Fibroblast of skin of back (primary cell): ENCODE measurements around the gene TNS3.

ENCODE experiments used
- DNase-seq: peaks from one replicate; pipeline ENCODE4 v3.0.0-alpha.2; 2013

Gene TNS3

GRCh38 chr7:47380325-47381133 lies 201.4 kb downstream of the TNS3 start:
- DNase-seq: peak; percentile 55

- peak; percentile 87 for DNase-seq
Observed at GRCh38 chr7:47379629-47380324, 202.1 kb downstream of the TNS3 start.

- no peak for DNase-seq
Observed at GRCh38 chr7:47378728-47379395, 203.0 kb downstream of the TNS3 start.

GRCh38 chr7:47377741-47378140 lies 204.2 kb downstream of the TNS3 start:
- no peak for DNase-seq

DNA sequence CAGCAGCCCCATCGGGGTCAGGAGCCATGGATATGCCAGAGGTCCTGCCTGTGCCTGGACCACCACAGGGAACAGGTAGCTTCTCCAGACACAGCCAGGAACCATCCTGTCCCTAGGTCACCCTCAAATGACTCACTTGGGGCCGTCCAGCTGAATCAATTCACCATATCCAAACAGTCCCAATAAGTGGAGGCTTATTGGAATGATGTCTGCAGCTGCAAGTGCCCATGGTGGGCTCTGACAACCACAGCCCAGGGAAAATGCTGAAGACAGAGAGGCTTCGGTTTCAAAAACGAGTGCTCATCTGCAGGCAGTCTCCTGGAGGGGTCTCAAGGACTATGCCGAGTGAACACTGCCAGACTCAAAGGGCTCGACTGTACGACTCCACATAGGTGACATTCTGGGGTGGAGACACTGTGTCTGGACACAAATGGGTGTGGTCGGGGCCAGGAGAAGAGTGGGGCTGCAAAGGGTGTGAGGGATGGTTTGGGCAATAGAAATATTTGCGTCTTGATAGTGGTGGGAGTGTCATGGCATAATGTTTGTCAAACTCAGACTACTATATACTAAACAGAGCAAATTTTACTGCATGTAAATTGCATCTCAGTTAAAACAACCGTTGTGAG lies 204.8 kb downstream of the TNS3 start:
- no peak for DNase-seq

DNA sequence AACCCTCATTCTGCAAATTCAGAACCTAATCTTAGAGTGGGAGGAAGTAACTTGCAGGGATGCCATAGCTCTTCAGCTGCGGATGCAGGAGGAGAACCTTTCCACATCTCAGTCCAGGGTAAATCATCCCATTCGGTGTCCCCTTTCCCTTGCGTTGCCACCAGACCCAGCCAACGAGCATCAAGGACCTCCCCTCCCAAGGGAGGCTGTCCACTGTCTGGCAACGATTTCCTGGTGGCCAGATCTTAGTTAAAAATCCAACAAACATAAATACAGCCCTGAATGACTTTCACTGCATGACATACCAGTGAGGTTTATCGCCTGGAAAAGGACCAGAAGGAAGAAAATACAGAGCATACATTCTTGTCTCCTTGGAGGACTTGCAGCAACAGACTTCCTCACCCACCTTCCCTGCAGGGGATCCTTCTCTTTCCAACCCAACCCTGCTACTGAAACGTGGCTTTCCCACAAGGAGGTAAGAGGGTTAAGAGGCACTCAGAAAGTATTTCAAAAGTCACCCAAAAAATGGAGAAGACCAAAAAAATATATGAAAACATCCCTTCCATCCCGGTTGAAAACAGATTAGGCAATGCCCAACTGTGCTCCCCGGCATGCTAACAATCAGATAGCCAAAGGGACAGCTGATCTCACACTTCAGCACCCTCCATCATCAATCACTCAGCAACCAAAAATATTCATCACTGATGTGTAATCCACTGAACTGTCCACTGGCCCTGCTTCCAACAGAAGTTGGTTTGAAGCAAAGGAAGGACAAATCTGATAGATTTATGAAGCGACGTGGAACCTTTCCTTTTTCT lies 206.6 kb downstream of the TNS3 start:
- DNase-seq: peak; percentile 74

GRCh38 chr7:47374538-47374937 lies 207.4 kb downstream of the TNS3 start:
- DNase-seq: no peak

- no peak for DNase-seq
Observed at GRCh38 chr7:47373871-47374451, 207.9 kb downstream of the TNS3 start.

DNA sequence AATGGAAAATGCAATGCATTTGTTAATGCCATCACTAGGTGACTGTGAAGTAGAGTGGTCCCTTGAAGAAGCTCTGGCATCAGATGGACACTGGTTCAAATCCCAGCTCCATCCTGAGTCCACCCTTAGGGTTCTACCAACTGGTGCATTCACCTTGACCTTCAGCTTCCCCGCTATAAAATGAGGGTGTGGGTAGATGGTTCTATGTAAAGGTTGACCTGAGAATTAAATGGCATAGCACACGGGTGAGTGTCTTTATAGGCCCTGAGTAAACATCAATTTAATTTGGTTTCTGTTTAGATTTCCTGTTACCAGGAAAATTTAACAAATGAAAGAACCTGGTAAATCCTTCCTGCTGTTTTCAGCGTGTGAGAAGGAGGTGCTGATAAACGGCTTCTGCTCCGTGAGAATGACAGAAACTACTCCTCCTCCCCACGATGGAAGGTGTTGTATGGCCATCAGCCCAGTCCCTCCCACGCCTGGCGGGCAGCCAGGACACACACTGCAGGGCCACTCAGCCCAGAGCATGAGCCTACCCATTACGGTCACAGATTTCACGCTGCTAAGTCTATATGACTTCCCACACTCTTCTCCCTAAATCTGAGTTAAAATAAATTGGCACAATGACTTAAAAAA lies 210.1 kb downstream of the TNS3 start:
- peak; percentile 12 for DNase-seq

DNA sequence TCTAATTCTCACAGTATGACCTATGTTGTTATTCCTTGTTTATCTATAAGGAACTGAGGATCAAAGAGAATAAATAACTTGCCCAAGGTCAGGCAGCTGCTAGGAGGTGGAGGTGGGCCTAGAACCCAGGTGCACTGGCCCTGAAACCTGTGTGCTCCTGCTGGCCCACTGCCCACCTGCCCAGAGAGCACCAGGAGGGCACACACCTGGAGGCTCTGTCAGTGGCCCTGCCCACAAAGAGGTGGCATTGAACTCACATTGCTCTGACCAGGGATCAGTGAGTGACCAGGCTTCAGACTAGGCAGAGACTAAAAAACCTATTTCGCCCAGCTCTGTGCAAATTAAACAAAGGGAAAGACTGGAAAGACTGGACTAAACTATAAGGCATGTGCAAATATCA lies 210.6 kb downstream of the TNS3 start:
- DNase-seq: no peak

DNA sequence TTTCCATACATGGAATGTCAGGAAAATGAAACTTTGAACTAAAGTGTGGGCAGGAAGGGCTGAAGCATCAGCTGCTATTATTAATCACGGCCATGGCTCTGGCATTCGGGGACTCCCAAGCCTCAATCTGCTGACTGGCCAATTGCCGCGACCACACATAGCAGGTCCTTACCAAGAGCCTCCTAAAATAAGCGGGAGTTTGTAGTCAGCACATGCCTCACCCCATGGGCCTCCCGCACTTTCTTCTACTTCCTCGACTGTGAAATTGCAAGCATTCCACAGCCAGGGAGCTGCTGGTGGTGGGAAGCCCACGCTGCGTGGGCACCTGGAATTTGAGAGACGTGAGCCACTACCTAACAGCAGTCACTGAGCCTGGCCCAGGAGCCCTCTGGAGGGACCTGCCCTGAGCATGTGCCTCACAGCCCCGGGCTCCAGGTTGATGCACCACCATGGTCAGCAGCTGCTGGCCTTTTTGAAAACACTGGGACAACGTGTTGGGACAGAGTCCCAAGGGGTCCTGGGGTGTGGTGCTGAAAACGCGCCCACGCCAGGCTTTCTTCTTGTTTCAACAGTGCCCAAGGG lies 211.4 kb downstream of the TNS3 start:
- DNase-seq: peak; percentile 16

- no peak for DNase-seq
Observed at GRCh38 chr7:47369736-47370135, 212.2 kb downstream of the TNS3 start.

GRCh38 chr7:47368190-47368812 lies 213.6 kb downstream of the TNS3 start:
- DNase-seq: no peak

DNA sequence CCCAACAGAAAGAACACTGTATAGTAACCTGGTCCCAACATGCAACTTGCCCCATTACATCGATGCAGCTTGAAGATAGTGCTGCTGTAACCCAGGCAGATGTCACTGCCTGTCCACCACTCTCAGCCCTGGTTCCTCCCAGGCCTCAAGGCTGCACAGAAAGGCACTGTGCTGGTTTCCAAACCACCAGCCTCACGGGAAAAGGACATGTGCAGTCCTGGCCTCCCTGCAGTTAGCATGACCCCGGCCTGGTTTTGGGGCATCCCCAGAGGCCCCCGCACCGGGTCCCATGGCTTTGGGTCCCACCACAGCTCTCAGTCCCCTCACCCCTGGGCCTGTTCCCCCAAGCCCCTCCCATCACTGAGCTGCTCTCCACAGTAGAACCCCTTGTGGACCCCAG lies 214.5 kb downstream of the TNS3 start:
- no peak for DNase-seq

DNA sequence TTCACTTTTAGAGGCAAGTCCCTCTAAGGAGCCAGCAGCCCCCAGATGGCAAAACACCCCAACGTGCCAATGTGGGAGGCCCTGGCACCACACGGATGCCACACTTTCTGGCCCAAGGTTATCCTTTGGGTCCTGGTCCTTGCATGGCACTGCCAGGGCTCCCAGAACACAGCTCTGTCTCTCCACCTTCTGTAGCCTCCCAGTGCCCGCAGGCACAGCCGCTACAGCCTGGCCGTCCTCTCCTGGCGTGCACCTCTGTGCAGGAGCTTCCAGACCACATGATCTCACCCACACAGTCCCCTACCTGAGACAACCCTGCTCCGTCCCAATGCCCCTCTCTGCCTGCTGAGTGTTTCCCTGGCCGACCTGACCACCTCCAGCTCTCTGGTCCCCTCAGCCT lies 215.0 kb downstream of the TNS3 start:
- no peak for DNase-seq

DNA sequence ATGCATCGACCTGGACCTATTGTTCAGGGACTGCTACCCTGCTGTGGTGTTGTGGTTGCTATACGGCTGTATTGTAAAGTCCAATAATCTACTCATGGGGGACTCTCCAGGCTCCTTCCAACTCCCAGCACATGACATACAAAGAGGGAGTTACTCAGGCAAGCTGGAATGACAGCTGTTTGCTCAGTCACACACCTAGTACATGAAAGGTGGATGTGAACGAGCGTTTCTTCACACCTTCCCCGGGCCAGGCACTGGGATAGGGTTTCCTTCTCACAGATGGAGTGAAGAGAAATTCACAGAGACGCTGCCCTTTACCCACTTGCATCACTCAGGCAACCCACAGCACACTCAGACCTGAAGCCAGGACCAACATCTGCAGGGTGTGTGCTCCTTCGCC lies 215.7 kb downstream of the TNS3 start:
- no peak for DNase-seq

DNA sequence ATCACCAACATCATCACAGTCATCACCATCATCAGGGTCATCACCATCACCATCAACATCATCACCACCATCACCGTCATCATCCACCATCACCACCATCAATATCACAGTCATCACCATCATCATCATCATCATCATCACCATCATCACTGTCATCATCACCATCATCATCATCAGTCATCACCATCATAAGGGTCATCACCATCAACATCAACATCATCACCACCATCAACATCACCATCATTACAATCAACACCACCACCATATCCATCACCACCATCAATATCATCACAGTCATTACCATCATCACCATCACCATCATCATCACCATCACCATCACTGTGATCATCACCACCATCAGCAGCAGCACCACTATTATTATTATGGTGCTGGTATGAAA lies 218.9 kb downstream of the TNS3 start:
- DNase-seq: no peak

DNA sequence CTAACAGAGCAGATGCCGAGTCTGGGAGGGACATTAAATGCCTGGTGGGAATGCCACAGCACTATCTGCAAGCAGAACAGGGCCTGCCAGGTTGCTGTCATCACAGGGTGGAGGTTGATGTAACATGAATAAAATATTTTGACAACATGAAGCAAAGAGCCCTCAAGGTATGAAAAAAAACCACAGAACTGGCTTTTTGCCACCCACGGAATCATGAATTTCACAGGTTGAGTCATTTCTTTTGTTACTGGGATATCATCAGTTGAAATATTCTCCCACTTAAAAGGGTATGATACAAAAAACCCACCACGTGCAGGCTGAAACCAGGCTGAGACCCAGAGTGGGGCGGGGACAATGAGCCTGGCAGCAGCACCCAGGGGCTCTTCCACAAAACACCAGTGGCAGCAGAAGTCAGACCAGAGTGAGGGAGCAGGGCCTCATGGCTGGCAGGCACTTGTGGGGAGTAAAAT lies 220.1 kb downstream of the TNS3 start:
- peak; percentile 85 for DNase-seq

DNA sequence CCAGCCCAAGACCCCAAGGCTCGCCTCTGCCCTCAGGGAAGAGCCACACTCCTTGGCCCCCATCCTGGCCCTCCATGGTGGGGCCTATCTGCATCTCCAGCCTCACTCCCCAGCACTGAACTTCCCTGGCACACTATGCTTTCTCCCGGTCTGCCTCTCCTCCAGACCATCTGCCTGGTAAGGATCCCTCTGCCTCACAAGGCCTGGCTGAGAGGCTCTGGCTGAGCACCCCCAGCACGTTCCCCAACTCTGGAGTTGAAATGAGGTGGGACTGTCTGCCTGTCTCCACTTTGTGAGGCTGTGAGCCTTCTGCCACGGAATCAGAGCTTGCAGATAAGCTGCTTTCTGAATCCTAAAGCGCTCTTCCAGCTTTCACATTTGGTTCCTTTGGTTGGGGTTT lies 220.7 kb downstream of the TNS3 start:
- DNase-seq: no peak

GRCh38 chr7:47360301-47360900 lies 221.5 kb downstream of the TNS3 start:
- DNase-seq: no peak
